Fibroblast of mammary gland (primary cell): Measurements from ENCODE around the gene TNIP1.
A peak's percentile ranks its signal among the peaks of the same experiment; 100 is the strongest.

Source experiments
- DNase-seq: peaks from one replicate; pipeline ENCODE4 v3.0.0-alpha.2; 2010; ENCODE audit warnings: low read depth
- H3K4me3 ChIP-seq: 2 replicates; pipeline ENCODE4 v1.5.1; 2011; ENCODE audit warnings: low read depth, mild to moderate bottlenecking, low read length, moderate library complexity; ENCODE audit not compliant: control insufficient read depth
- TF ChIP-seq, protein P1 (sequence below): conservative IDR thresholded peaks from 2 replicates; pipeline ENCODE4 v1.5.1; 2011; ENCODE audit warnings: low read depth, low read length, inconsistent platforms; ENCODE audit not compliant: control insufficient read depth, insufficient read depth

TNIP1 gene

GRCh38 chr5:151079838-151080612 lies 809 bp downstream of the TNIP1 start:
- peak; percentile 76 for DNase-seq
- H3K4me3 ChIP-seq = peak overlapping the region; percentile 80
- TF ChIP-seq, protein P1, sequence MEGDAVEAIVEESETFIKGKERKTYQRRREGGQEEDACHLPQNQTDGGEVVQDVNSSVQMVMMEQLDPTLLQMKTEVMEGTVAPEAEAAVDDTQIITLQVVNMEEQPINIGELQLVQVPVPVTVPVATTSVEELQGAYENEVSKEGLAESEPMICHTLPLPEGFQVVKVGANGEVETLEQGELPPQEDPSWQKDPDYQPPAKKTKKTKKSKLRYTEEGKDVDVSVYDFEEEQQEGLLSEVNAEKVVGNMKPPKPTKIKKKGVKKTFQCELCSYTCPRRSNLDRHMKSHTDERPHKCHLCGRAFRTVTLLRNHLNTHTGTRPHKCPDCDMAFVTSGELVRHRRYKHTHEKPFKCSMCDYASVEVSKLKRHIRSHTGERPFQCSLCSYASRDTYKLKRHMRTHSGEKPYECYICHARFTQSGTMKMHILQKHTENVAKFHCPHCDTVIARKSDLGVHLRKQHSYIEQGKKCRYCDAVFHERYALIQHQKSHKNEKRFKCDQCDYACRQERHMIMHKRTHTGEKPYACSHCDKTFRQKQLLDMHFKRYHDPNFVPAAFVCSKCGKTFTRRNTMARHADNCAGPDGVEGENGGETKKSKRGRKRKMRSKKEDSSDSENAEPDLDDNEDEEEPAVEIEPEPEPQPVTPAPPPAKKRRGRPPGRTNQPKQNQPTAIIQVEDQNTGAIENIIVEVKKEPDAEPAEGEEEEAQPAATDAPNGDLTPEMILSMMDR = no peak

GRCh38 chr5:151078490-151079262 lies 2.2 kb downstream of the TNIP1 start:
- no peak for DNase-seq
- H3K4me3 ChIP-seq = no peak overlapping the region
- TF ChIP-seq, protein P1 = no peak

DNA sequence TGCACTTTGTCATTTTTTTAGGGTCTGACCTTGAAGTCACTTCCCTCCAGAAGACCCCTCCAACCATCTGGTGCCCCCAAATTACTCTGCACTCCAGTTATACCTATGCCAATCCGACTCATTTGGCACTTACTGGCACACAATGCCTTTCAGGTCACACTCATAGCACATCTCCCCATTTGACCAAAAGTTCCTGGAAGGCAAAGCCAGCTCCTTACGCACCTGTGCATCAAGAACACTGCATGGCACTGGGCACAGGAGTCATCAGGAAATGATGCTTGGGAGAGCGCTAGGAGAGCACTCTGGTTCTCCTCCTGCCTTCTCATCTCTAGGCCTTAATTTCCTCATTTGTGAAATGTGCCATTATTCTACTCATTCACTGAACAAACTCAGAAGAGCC lies 2.9 kb downstream of the TNIP1 start:
- TF ChIP-seq, protein P1 = no peak
- DNase-seq = no peak
- H3K4me3 ChIP-seq = no peak overlapping the region

GRCh38 chr5:151077419-151077818 lies 3.4 kb downstream of the TNIP1 start:
- TF ChIP-seq, protein P1 = no peak
- H3K4me3 ChIP-seq = no peak overlapping the region
- DNase-seq = no peak

DNA sequence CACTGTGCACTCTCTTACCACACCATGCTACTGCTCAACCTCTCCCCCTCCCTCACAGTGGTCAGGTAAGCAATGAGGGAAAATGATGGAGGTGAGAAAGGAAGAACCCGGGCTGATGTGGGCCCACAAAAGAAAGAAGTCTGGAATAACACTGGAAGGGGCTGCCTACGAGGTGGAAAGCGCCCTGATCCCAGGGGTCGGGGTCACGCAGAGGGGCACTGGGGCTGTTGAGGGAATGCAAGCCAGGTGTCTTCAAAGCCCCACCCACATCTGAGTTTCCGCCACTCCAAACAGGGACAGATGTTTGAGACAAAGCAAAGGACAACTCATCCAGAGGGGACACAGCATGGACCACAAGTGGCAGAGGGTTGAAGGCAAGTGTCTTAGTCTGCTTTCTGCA lies 4.2 kb downstream of the TNIP1 start:
- DNase-seq = no peak
- TF ChIP-seq, protein P1 = no peak
- no peak overlapping the region for H3K4me3 ChIP-seq

DNA sequence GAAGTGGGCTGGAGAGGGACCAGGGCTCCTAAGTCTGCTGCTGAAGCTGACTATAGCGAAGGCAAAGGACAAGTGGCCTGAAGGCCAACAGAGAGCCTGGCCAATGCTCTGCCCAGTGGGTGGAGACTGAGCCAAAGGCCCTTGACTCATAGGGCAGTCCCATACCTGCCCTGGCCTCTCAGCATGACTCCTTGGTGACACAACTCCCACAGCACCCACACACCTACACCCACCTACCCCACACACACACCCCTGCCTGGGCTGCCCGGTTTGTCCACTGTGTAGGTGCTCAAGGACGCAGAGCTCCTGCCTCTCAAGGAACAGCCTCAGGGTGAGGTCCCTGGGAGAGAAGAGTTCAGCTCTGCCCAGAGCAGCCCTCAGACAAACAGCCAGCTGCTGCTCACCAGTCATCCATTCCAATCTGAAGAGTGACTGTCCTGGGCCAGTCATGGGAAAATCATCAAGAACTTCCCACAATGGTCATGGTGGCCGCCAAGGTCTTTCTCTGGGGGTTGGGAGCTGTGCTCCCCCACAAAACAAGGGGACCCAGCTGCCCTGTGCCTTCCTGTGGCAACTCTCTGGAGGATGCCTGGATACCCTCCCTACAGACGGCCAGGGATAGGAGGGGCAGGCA lies 5.0 kb downstream of the TNIP1 start:
- no peak overlapping the region for H3K4me3 ChIP-seq
- peak; percentile 52 for DNase-seq
- TF ChIP-seq, protein P1 = no peak
